ENCODE results near the gene PLA2G4A. TPM values are rescaled to one million over a fixed set of nuclear protein-coding genes. Genes with fewer than 3 reads are reported as not detected.

PLA2G4A gene
- total and polyA plus RNA-seq, 12 donors: 4.2 to 53.1 (median 14.9) TPM

- DNase-seq: no peak
- TF ChIP-seq, protein P1, sequence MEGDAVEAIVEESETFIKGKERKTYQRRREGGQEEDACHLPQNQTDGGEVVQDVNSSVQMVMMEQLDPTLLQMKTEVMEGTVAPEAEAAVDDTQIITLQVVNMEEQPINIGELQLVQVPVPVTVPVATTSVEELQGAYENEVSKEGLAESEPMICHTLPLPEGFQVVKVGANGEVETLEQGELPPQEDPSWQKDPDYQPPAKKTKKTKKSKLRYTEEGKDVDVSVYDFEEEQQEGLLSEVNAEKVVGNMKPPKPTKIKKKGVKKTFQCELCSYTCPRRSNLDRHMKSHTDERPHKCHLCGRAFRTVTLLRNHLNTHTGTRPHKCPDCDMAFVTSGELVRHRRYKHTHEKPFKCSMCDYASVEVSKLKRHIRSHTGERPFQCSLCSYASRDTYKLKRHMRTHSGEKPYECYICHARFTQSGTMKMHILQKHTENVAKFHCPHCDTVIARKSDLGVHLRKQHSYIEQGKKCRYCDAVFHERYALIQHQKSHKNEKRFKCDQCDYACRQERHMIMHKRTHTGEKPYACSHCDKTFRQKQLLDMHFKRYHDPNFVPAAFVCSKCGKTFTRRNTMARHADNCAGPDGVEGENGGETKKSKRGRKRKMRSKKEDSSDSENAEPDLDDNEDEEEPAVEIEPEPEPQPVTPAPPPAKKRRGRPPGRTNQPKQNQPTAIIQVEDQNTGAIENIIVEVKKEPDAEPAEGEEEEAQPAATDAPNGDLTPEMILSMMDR (IDR thresholded peaks at IDR 0.05): no peak
- TF ChIP-seq POLR2A (IDR thresholded peaks at IDR 0.05): no peak
- H3K27ac ChIP-seq: no peak overlapping the region
- intact Hi-C loops (cut with DNase I): no loop called here
- H3K4me1 ChIP-seq (replicated peaks in 1 of 2): no peaks in the 10 kb centered on the region
- WGBS, 4 donors: 66 to 79% (median 70%) methylated on average over 4 of the region's 4 CpGs
- H3K27me3 ChIP-seq: no peaks in the 10 kb centered on the region
- H3K9me3 ChIP-seq (replicated peaks in 1 of 3): no peaks in the 10 kb centered on the region
- no peaks in the 10 kb centered on the region for H3K36me3 ChIP-seq (replicated peaks in 1 of 2)
- no peak overlapping the region for H3K4me3 ChIP-seq
Observed at GRCh38 chr1:186945146-186945545, 116.4 kb downstream of the PLA2G4A start.

GRCh38 chr1:186948535-186948934 is 119.8 kb downstream of the PLA2G4A start:
- no peaks in the 10 kb centered on the region for H3K36me3 ChIP-seq (replicated peaks in 1 of 2)
- intact Hi-C loops (cut with DNase I): no loop called here
- DNase-seq: no peak
- H3K9me3 ChIP-seq (replicated peaks in 1 of 3): no peaks in the 10 kb centered on the region
- H3K27ac ChIP-seq: no peak overlapping the region
- no peaks in the 10 kb centered on the region for H3K27me3 ChIP-seq
- TF ChIP-seq, protein P1 (IDR thresholded peaks at IDR 0.05): no peak
- no peak for TF ChIP-seq POLR2A (IDR thresholded peaks at IDR 0.05)
- H3K4me1 ChIP-seq (replicated peaks in 1 of 2): no peaks in the 10 kb centered on the region
- 58 to 79% (median 70%) methylated on average over 4 of the region's 4 CpGs for WGBS, 4 donors
- no peak overlapping the region for H3K4me3 ChIP-seq

DNA sequence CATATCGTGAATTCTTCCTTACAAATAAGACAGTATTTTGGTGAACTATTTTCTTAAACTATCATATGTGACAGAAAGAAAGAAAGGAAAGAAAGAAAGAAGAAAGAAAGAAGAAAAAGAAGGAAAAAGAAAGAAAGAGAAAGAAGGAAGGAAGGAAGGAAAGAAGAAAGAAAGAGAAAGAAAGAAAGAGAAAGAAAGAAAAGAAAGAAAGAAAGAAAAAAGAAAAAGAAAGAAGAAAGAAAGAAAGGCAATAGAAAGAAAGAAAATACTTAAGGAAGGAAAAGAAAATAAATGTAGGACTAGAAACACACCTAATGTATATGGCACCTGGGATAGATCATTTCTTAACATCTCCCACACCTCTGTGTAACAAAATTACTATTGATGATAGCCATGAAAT is 120.4 kb downstream of the PLA2G4A start:
- H3K36me3 ChIP-seq (replicated peaks in 1 of 2): no peaks in the 10 kb centered on the region
- DNase-seq: no peak
- H3K9me3 ChIP-seq (replicated peaks in 1 of 3): no peaks in the 10 kb centered on the region
- intact Hi-C loops (cut with DNase I): no loop called here
- H3K27ac ChIP-seq: no peak overlapping the region
- WGBS, 4 donors: 0 to 34% (median 1%) methylated on average over 1 of the region's 1 CpG
- no peaks in the 10 kb centered on the region for H3K27me3 ChIP-seq
- H3K4me1 ChIP-seq (replicated peaks in 1 of 2): no peaks in the 10 kb centered on the region
- H3K4me3 ChIP-seq: no peak overlapping the region
- TF ChIP-seq, protein P1 (IDR thresholded peaks at IDR 0.05): no peak
- no peak for TF ChIP-seq POLR2A (IDR thresholded peaks at IDR 0.05)

DNA sequence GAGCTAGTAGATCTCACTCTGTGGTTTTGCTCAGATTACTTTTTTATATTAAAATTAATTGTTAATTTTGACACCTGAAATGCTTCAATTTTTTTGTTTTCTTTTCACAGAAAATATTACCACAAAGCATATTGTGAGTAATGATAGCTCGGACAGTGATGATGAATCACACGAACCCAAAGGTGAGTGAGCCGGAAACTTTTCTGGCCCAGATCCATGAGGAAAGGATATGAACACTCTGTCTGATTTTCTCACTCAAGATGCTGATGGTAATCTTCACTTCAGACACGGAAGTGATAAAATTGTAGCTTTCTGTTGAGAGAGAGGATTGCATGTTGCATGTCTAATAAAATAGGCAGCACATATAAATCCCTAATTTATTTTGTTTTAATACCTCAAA is 121.8 kb downstream of the PLA2G4A start:
- no peak for DNase-seq
- H3K27ac ChIP-seq: no peak overlapping the region
- H3K27me3 ChIP-seq: no peaks in the 10 kb centered on the region
- no peaks in the 10 kb centered on the region for H3K36me3 ChIP-seq (replicated peaks in 1 of 2)
- no peaks in the 10 kb centered on the region for H3K4me1 ChIP-seq (replicated peaks in 1 of 2)
- WGBS, 4 donors: 57 to 64% (median 64%) methylated on average over 4 of the region's 4 CpGs
- TF ChIP-seq, protein P1 (IDR thresholded peaks at IDR 0.05): no peak
- no peak for TF ChIP-seq POLR2A (IDR thresholded peaks at IDR 0.05)
- intact Hi-C loops (cut with DNase I): no loop called here
- H3K4me3 ChIP-seq: no peak overlapping the region
- no peaks in the 10 kb centered on the region for H3K9me3 ChIP-seq (replicated peaks in 1 of 3)

Data from adrenal gland (tissue), 12 donors.